ENCODE data around the gene CAMK1G.

Gene CAMK1G

DNA sequence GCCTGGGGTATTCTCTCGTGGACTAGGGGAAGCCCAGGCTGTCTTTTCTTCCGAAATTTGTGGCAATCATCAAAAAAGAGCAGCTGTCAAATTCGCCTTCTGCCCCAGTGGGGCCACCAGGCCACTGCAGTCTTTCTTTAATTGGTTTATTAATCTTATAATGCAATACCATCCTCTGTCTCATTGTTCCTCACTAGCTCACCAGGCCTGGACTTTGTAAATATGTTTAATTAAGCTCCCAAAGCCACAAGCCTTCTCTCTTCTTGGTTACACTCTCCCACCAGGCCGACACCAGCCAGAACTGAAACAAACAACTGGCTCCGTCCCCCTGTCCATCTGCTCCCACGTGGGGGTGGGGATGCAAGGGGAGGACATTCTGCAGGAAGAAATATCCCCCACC is 22.0 kb upstream of the CAMK1G start:
- no peak for DNase-seq (ENCODE audit: low spot score)
- TF ChIP-seq, protein P1, sequence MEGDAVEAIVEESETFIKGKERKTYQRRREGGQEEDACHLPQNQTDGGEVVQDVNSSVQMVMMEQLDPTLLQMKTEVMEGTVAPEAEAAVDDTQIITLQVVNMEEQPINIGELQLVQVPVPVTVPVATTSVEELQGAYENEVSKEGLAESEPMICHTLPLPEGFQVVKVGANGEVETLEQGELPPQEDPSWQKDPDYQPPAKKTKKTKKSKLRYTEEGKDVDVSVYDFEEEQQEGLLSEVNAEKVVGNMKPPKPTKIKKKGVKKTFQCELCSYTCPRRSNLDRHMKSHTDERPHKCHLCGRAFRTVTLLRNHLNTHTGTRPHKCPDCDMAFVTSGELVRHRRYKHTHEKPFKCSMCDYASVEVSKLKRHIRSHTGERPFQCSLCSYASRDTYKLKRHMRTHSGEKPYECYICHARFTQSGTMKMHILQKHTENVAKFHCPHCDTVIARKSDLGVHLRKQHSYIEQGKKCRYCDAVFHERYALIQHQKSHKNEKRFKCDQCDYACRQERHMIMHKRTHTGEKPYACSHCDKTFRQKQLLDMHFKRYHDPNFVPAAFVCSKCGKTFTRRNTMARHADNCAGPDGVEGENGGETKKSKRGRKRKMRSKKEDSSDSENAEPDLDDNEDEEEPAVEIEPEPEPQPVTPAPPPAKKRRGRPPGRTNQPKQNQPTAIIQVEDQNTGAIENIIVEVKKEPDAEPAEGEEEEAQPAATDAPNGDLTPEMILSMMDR (IDR thresholded peaks at IDR 0.05): no peak

DNA sequence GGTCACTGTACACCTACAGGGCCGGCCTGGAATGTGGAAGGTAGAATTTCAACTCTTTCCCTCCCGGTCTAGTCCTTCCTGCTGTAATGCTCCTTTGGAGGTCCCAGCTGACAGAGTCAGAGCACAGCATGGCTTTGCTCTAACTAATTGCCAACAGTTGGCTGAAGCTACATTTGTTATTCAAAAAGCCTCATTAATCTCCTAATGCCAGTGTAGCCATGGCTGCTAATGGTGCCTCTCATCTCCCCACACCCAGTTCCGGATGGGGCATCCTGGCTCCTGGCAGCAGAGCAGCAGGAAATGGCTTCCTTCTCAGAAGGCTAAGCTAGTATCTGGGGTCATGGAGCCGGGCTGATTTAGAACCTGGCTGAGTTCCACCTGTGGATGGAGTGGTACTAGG is 18.7 kb upstream of the CAMK1G start:
- H3K4me3 ChIP-seq: no peak overlapping the region
- DNase-seq (ENCODE audit: low spot score): no peak
- no peak overlapping the region for H3K27ac ChIP-seq
- TF ChIP-seq, protein P1 (IDR thresholded peaks at IDR 0.05): no peak

More for the DNA sequence above, 22.0 kb upstream of the CAMK1G start:
- no peak overlapping the region for H3K27ac ChIP-seq
- H3K4me3 ChIP-seq: no peak overlapping the region

DNA sequence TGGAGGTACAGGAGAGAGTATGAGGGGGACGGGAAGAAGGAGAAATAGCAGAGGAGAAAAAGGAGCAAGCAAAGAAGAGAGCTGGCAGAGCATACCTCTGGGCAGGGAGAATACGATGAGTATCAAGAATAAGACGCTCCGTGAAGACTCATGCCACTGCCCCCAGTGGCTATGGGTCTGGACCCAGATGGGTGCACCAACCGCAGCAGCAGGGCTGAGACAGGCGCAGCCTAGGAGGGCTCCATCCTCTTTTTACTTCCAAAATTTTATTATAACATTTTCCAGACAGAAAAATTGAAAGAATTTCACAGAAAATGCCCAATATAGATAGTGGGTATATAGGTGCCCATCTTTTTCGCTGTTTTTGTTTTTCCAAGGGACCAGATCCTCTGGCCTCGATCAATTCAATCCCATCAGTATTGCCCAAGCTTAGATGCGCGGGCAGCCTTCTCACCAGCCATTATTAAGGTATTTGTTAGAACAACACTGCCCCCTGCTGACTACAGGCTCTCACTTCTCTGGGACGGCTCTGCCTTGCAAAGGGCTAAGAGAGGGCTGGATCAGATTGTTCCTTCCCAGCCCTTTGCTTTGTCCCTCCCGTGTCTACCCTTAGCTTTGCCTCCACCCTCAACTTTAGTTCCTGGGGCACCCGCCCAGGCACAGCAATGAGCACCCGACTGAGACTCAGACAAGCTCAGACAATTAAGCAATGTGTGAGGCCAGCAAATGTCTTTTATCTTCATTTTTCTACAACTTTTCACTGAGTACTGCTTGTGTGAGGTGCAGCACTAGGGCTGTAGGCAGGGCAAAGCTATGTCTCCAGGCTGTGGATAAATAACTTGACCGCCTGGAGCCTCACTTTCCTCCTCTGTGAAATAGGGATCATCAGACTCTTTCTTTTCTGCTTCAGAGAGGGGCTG is 17.5 kb upstream of the CAMK1G start:
- Histone ChIP-seq H3K27ac (no peak overlapping the region), H3K4me3 (no peak overlapping the region)
- DNase-seq (ENCODE audit: low spot score): no peak
- TF ChIP-seq, protein P1 (IDR thresholded peaks at IDR 0.05): no peak

DNA sequence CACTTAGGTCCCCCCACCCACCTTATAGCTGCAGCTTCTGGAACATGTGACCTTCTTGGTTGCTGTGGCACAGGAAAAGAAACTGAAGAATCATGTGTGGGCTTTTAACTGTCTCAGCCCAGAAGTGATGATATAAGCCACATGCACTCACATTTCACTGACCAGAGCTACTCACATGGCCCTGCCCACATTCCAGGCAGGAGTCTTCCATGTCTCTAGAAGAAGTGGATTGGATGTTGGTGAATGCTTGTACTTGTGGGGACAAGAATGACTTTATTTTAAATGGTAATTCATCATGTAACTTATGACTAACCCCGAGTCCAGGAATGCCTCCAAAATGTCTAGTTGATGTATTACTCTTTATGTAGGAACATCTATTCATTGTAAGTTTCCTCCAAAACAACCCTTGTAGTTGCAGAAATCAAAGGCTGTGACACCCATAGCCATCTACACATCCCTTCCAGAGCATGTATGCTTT is 15.8 kb upstream of the CAMK1G start:
- TF ChIP-seq, protein P1 (IDR thresholded peaks at IDR 0.05): no peak

DNA sequence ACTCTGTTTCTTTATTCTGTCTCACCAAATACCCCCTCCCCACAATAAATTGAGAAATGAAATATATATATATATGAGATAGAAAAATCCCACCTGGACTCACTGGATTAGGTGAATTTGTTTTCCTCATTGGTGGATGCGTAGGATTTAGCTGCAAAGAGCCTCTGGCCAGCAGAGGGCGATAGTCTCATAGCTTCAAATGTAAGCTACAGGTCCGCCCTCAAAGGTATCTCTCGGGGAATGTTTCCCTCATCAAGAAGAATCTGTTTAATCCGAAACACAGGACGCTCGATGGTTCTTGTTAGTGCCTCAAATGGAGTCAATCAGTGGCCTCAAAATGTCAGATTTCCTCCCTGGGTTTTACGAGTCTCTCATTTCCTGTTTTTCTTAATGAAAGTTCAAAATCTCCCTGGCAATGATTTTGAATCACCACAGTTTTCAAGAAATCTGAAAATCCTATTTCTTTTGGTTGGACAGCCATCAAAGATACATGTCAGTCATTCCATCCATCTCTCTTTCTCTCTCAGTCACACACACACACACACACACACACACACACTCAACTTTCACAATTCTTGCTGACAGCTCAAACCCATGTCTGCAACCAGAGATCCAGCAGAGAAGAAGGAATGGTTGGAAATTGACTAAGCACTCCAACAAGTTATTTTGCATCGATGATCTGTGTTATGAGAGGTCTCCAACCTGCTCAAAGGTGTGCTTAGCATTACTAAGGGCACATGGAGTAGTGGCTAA is 13.9 kb upstream of the CAMK1G start:
- peak overlapping the region; percentile 45 for H3K4me3 ChIP-seq
- no peak for DNase-seq (ENCODE audit: low spot score)
- no peak overlapping the region for H3K27ac ChIP-seq
- TF ChIP-seq, protein P1 (IDR thresholded peaks at IDR 0.05): peak; percentile 75

More for the DNA sequence above, 15.8 kb upstream of the CAMK1G start:
- Histone ChIP-seq H3K27ac (no peak overlapping the region), H3K4me3 (no peak overlapping the region)
- no peak for DNase-seq (ENCODE audit: low spot score)

DNA sequence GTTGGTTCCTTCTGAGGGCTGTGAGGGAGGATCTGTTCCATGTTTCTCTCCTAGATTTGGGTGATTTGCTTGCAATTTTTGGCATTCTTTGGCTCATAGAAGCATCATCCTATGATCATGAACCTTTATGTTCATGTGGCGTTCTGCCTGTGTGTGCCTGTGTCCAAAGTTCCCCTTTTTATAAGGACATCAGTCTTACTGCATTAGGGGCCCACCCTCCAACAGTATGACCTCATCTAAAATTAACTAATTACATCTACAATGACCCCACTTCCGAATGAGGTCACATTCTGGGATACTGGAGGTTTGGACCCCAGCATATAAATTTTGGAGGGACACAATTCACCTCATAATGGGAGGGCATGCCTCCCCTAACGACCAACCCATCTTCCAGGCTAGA is 12.8 kb upstream of the CAMK1G start:
- TF ChIP-seq, protein P1 (IDR thresholded peaks at IDR 0.05): no peak
- no peak overlapping the region for H3K27ac ChIP-seq
- H3K4me3 ChIP-seq: no peak overlapping the region
- no peak for DNase-seq (ENCODE audit: low spot score)

Measured in coronary artery (tissue), 2 donors.